ENCODE results near the gene INTS2.
A peak's percentile ranks its signal among the peaks of the same experiment; 100 is the strongest.
"Not testable (repeated sequence)": the region's sequence is repeated elsewhere in the genome, so short reads cannot be mapped to it uniquely, and the experiment has no call there.

The INTS2 gene

GRCh38 chr17:61887733-61888132, 40.0 kb downstream of the INTS2 start:
- DNase-seq (ENCODE audit: low read depth) = not testable (repeated sequence)

GRCh38 chr17:61885865-61886264, 41.9 kb downstream of the INTS2 start:
- not testable (repeated sequence) for DNase-seq (ENCODE audit: low read depth)

- DNase-seq (ENCODE audit: low read depth) = no peak
Observed at GRCh38 chr17:61884864-61885263, 42.9 kb downstream of the INTS2 start.

- DNase-seq (ENCODE audit: low read depth) = no peak
Observed at GRCh38 chr17:61880589-61881102, 47.1 kb downstream of the INTS2 start.

- DNase-seq (ENCODE audit: low read depth) = no peak
Observed at GRCh38 chr17:61878984-61879612, 48.7 kb downstream of the INTS2 start.

- DNase-seq (ENCODE audit: low read depth) = no peak
Observed at GRCh38 chr17:61878520-61878919, 49.3 kb downstream of the INTS2 start.

GRCh38 chr17:61877837-61878236, 49.9 kb downstream of the INTS2 start:
- DNase-seq (ENCODE audit: low read depth) = no peak

GRCh38 chr17:61875804-61876203, 52.0 kb downstream of the INTS2 start:
- DNase-seq (ENCODE audit: low read depth) = no peak

GRCh38 chr17:61875285-61875684, 52.5 kb downstream of the INTS2 start:
- no peak for DNase-seq (ENCODE audit: low read depth)

GRCh38 chr17:61874075-61874474, 53.7 kb downstream of the INTS2 start:
- no peak for DNase-seq (ENCODE audit: low read depth)

- no peak for DNase-seq (ENCODE audit: low read depth)
Observed at GRCh38 chr17:61872099-61872498, 55.7 kb downstream of the INTS2 start.

- no peak for DNase-seq (ENCODE audit: low read depth)
Observed at GRCh38 chr17:61869138-61869537, 58.6 kb downstream of the INTS2 start.

- DNase-seq (ENCODE audit: low read depth) = no peak
Observed at GRCh38 chr17:61868074-61868473, 59.7 kb downstream of the INTS2 start.

- no peak for DNase-seq (ENCODE audit: low read depth)
Observed at GRCh38 chr17:61867033-61867432, 60.7 kb downstream of the INTS2 start.

- DNase-seq (ENCODE audit: low read depth) = no peak
Observed at GRCh38 chr17:61863801-61864126, 64.0 kb downstream of the INTS2 start.

GRCh38 chr17:61862975-61863800, 64.6 kb downstream of the INTS2 start, which contains the start of gene BRIP1:
Gene BRIP1, minus strand, starts transcription at chr17:61863528. Its CDS starts 1,989 bp downstream, at chr17:61861539.
- DNase-seq (ENCODE audit: low read depth) = peak; percentile 74

GRCh38 chr17:61862105-61862574, 65.6 kb downstream of the INTS2 start:
- no peak for DNase-seq (ENCODE audit: low read depth)

- DNase-seq (ENCODE audit: low read depth) = not testable (repeated sequence)
Observed at GRCh38 chr17:61860397-61860796, 67.4 kb downstream of the INTS2 start.

GRCh38 chr17:61856035-61856434, 71.7 kb downstream of the INTS2 start:
- no peak for DNase-seq (ENCODE audit: low read depth)

GRCh38 chr17:61852857-61853256, 74.9 kb downstream of the INTS2 start:
- no peak for DNase-seq (ENCODE audit: low read depth)

- DNase-seq (ENCODE audit: low read depth) = no peak
Observed at GRCh38 chr17:61849674-61850073, 78.1 kb downstream of the INTS2 start.

GRCh38 chr17:61848896-61849295, 78.9 kb downstream of the INTS2 start:
- no peak for DNase-seq (ENCODE audit: low read depth)

GRCh38 chr17:61848247-61848646, 79.5 kb downstream of the INTS2 start:
- DNase-seq (ENCODE audit: low read depth) = no peak

Measured in GM04503 (cell line).